22Rv1 (cell line): ENCODE results near the gene FGFBP3.
A peak's percentile ranks its signal among the peaks of the same experiment; 100 is the strongest.

Source experiments
- H3K27ac ChIP-seq: fragments of 450-650 bp; 2 replicates; pipeline ENCODE4 v1.5.1; 2017
- ZFX ChIP-seq: fragments of 450-650 bp; IDR thresholded peaks from 2 replicates; pipeline ENCODE4 v1.6.1; 2017; ENCODE audit warnings: antibody characterized with exemption, borderline replicate concordance
- TF ChIP-seq, protein P1 (sequence below): fragments of 450-650 bp; IDR thresholded peaks from 2 replicates; pipeline ENCODE4 v1.5.1; 2017; ENCODE audit warnings: mild to moderate bottlenecking

FGFBP3 gene

DNA sequence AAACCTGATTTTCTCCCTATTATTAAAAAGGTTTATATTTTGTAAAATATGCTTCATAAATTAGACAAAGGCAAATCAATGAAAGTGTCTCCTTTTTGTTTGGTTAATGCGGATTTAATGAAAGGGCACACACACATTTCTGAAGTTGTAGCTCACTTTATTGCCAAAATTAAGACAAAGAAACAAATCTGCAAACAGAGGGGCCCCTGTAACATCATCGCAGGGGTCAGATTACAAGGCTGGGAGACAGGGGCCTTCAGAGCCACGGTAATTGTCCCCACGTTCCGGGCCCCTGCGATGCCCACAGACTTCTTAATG lies 22.4 kb downstream of the FGFBP3 start:
- TF ChIP-seq ZFX, result no peak
- TF ChIP-seq, protein P1, sequence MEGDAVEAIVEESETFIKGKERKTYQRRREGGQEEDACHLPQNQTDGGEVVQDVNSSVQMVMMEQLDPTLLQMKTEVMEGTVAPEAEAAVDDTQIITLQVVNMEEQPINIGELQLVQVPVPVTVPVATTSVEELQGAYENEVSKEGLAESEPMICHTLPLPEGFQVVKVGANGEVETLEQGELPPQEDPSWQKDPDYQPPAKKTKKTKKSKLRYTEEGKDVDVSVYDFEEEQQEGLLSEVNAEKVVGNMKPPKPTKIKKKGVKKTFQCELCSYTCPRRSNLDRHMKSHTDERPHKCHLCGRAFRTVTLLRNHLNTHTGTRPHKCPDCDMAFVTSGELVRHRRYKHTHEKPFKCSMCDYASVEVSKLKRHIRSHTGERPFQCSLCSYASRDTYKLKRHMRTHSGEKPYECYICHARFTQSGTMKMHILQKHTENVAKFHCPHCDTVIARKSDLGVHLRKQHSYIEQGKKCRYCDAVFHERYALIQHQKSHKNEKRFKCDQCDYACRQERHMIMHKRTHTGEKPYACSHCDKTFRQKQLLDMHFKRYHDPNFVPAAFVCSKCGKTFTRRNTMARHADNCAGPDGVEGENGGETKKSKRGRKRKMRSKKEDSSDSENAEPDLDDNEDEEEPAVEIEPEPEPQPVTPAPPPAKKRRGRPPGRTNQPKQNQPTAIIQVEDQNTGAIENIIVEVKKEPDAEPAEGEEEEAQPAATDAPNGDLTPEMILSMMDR, result no peak

DNA sequence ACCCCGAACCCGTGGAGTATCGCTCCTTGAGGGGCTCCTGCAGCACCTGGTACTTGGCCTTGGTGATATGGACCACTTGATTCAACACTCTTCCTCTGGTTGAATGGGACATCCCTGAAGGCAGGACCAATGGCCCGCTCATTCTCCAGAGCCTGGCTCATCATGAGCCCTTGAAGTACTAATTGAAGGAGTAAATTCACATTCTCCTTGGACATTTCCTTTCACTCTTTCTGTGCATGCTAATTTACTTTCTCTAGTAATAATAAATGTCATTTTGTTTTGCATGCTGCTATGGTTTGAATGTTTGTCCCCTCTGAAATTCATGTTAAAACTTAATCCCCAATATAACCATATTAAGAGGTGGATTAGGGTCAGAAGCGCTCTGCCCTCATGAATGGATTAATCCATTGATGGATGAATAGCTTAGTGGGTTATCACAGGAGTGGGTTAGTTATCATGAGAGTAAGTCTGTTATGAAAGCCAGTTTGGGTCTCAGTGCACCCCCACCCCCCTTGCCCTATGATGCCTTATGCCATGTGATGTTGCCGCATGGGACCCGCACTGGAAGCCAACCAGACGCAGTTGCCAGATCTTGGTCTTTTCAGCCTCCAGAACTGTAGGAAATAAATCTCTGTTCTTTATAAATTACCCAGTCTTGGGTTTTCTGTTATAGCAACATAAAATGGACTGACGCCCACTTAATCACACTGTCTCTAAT lies 23.8 kb downstream of the FGFBP3 start:
- TF ChIP-seq, protein P1, result no peak
- no peak for TF ChIP-seq ZFX
- H3K27ac ChIP-seq, result no peak overlapping the region

More for the DNA sequence above, 22.4 kb downstream of the FGFBP3 start:
- H3K27ac ChIP-seq, result no peak overlapping the region

DNA sequence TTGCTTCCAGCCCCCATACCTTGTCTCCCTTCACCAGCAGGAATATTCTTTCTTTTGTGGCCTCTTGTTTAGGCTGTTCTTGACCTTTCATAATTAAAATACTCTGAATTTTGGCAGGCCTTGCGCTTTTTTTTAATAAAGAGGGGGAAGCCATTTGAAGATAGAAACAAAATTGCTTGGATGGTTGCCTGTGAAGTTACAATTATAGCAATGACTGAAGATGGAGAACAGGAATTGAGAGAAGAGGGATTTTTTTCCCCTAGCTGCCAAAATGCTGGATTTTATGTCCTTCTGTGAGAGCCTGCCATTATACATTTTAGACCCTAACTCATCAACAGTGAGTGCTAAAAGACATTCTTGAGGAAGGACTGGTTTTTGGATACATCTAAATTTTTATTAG lies 24.8 kb downstream of the FGFBP3 start:
- TF ChIP-seq, protein P1, result no peak
- TF ChIP-seq ZFX, result no peak
- no peak overlapping the region for H3K27ac ChIP-seq

DNA sequence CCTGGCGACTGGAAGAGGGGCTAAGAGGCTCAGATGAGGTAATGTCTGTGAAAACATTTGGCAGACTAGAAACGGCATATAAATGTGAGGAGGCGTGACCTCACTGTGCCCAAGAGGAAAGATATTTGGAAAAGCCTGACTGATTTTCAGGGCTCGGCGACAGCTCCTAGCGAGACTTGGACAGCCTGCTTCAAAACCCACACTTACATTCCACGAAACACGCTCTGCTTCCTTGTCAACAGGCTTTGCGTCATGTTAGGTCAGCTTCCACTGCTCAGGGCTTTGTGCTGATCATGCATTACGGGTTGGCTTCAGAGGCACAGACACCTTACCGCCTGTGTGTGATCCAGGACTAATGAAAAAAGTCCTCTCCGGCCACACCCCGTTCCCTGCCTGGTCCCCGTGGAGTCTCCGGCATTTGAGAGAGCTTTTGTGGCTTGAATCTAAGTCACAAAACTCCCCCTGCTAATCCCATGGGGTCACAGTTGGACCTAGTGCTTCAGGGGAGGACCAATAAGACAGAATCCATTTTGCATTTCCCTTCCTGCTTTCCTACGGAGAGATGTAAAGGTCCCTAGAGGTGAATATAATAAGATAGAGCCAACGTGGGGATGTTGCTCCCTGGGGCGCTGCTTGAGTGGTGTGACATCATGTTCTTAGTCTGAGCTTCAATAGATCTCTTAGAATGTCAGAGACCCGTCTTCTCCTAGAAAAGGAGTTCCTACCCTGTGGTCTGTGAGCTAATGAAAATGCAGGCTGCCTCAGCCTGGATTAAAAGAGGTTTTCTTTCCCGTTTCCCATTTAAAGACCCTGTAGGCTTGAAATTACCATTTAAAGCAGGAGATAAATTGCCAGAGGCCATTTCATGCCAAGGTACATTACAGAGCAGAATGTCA lies 25.5 kb downstream of the FGFBP3 start:
- H3K27ac ChIP-seq, result no peak overlapping the region

DNA sequence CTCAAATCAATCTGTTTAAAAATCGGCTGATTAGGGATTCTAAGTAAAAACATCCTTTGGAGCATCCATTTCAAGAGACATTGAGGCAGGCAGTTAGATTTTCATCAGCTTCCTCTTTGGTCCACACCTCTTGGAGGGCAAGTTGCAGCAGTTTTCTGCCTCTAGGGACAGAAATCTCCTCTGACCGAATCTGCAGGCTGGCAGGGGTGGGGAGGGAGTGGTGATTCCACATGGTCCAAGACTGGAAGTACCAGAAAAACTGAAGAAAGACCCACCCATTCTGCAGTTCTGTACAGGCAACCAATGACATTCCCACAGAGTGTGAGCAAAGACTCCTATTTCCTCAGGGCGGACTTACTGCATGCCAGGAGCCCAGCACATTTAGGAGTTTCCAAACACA lies 29.0 kb downstream of the FGFBP3 start:
- no peak for TF ChIP-seq ZFX
- TF ChIP-seq, protein P1, result peak; percentile 48
- peak overlapping the region; percentile 70 for H3K27ac ChIP-seq

More for the DNA sequence above, 25.5 kb downstream of the FGFBP3 start:
- TF ChIP-seq ZFX, result no peak
- TF ChIP-seq, protein P1, result no peak

DNA sequence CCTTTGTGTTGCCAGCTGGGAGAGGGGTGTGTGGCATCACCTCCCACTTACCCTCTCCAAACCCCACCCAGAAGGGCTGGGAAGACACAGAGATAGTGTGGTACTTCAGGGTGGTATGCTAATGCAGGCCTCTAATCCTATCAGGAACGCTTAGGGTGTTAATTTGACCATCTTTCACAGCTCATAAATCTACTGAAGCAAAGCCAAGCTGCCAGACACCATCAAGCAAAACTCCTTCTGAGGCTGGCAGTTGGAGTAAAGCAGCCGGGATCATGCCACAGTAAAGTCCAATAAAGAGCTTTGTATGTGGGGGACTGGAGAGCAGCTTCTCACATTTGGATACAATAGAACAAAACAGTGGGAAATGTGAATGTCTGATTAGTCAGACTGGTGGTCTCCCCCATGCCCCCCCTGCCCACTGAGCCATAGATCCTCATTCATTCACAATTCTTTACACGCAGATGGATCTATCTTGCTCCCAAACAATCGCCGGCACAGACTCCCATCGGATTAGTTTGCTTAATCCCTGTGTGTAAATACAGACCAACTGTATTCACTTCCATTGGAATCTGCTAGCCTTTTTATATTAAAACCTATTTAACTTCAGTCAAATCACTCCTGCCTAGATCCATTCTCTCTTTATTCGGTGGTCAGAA lies 29.6 kb downstream of the FGFBP3 start:
- TF ChIP-seq ZFX, result no peak
- TF ChIP-seq, protein P1, result no peak
- peak overlapping the region; percentile 70 for H3K27ac ChIP-seq
